ENCODE data around the gene FRMD6.
"Not testable (repeated sequence)": the region's sequence is repeated elsewhere in the genome, so short reads cannot be mapped to it uniquely, and the experiment has no call there.

The FRMD6 gene

GRCh38 chr14:51630987-51631386 is 20.7 kb upstream of the FRMD6 start:
- DNase-seq (ENCODE audit: low spot score), result no peak

GRCh38 chr14:51633298-51633697 is 18.4 kb upstream of the FRMD6 start:
- not testable (repeated sequence) for DNase-seq (ENCODE audit: low spot score)

- DNase-seq (ENCODE audit: low spot score), result no peak
Measured at GRCh38 chr14:51636109-51636508, 15.6 kb upstream of the FRMD6 start.

- peak; percentile 64 for DNase-seq (ENCODE audit: low spot score)
Measured at GRCh38 chr14:51638071-51638944, 13.4 kb upstream of the FRMD6 start.

- no peak for DNase-seq (ENCODE audit: low spot score)
Measured at GRCh38 chr14:51639668-51640316, 11.9 kb upstream of the FRMD6 start.

- no peak for DNase-seq (ENCODE audit: low spot score)
Measured at GRCh38 chr14:51643140-51643539, 8.6 kb upstream of the FRMD6 start.

- DNase-seq (ENCODE audit: low spot score), result no peak
Measured at GRCh38 chr14:51644217-51644933, 7.3 kb upstream of the FRMD6 start.

- no peak for DNase-seq (ENCODE audit: low spot score)
Measured at GRCh38 chr14:51648296-51648695, 3.4 kb upstream of the FRMD6 start.

- DNase-seq (ENCODE audit: low spot score), result peak; percentile 72
Measured at GRCh38 chr14:51650716-51651387, 858 bp upstream of the FRMD6 start.

GRCh38 chr14:51652168-51653078 is 713 bp downstream of the FRMD6 start:
- DNase-seq (ENCODE audit: low spot score), result no peak

- DNase-seq (ENCODE audit: low spot score), result no peak
Measured at GRCh38 chr14:51653079-51653774, 1.5 kb downstream of the FRMD6 start.

GRCh38 chr14:51653775-51654532 is 2.2 kb downstream of the FRMD6 start:
- DNase-seq (ENCODE audit: low spot score), result no peak

- DNase-seq (ENCODE audit: low spot score), result no peak
Measured at GRCh38 chr14:51654533-51654845, 2.8 kb downstream of the FRMD6 start.

GRCh38 chr14:51657762-51658161 is 6.1 kb downstream of the FRMD6 start:
- no peak for DNase-seq (ENCODE audit: low spot score)

- no peak for DNase-seq (ENCODE audit: low spot score)
Measured at GRCh38 chr14:51658441-51659173, 6.9 kb downstream of the FRMD6 start.

- DNase-seq (ENCODE audit: low spot score), result no peak
Measured at GRCh38 chr14:51660741-51661140, 9.0 kb downstream of the FRMD6 start.

- no peak for DNase-seq (ENCODE audit: low spot score)
Measured at GRCh38 chr14:51661504-51661903, 9.8 kb downstream of the FRMD6 start.

GRCh38 chr14:51663783-51664326 is 12.1 kb downstream of the FRMD6 start:
- no peak for DNase-seq (ENCODE audit: low spot score)

- DNase-seq (ENCODE audit: low spot score), result no peak
Measured at GRCh38 chr14:51666070-51666469, 14.4 kb downstream of the FRMD6 start.
